Common myeloid progenitor, CD34-positive (primary cell): ENCODE data around the gene RFX6.

Source experiments
- CTCF ChIA-PET: fragments of 350-600 bp; sonication (Branson Sonifier 250); formaldehyde crosslinking; loops from one replicate; lab custom pipeline; 2021; ENCODE audit warnings: antibody characterized with exemption; lab: Charles Lee
- POLR2A ChIA-PET: fragments of 350-600 bp; sonication (Branson Sonifier 250); formaldehyde crosslinking; loops from one replicate; lab custom pipeline; 2021; ENCODE audit warnings: antibody characterized with exemption; lab: Charles Lee
- DNase-seq, 3 donors: peaks; one replicate each; pipeline versions ENCODE4 v3.0.0 to v3.0.0-alpha.2; 2013
- H3K27ac ChIP-seq, 2 experiments: 1 replicate in 1 of 2; 2 replicates in 1 of 2; pipeline ENCODE4 v1.7.0; 2013; ENCODE audit warnings: inconsistent platforms in 2 of 2, low read length in 2 of 2, mild to moderate bottlenecking in 2 of 2, low read depth in 1 of 2, moderate library complexity in 1 of 2; ENCODE audit not compliant: severe bottlenecking in 2 of 2, insufficient read depth in 1 of 2, poor library complexity in 1 of 2
- H3K27me3 ChIP-seq, 5 experiments: replicated peaks in 2 of 5; 1 replicate in 3 of 5; 2 replicates in 2 of 5; pipeline versions ENCODE4 v1.6.1 to v1.7.0; 2013; ENCODE audit warnings: low read length in 4 of 5, mild to moderate bottlenecking in 2 of 5, moderate library complexity in 2 of 5, inconsistent platforms in 1 of 5; ENCODE audit not compliant: insufficient read depth in 5 of 5, control insufficient read depth in 4 of 5
- H3K36me3 ChIP-seq, 4 experiments: 1 replicate in 2 of 4; 2 replicates in 2 of 4; pipeline versions ENCODE4 v1.6.1 to v1.7.0; 2013; ENCODE audit warnings: low read length in 3 of 4, control low read depth in 1 of 4, mild to moderate bottlenecking in 1 of 4; ENCODE audit not compliant: control insufficient read depth in 4 of 4, insufficient read depth in 4 of 4
- H3K4me1 ChIP-seq, 4 experiments: 1 replicate in 3 of 4; 2 replicates in 1 of 4; pipeline versions ENCODE4 v1.6.1 to v1.7.1; 2013; ENCODE audit warnings: low read length in 3 of 4, mild to moderate bottlenecking in 3 of 4, control low read depth in 1 of 4, inconsistent platforms in 1 of 4, moderate library complexity in 1 of 4; ENCODE audit not compliant: control insufficient read depth in 4 of 4, insufficient read depth in 4 of 4; ENCODE audit errors: control extremely low read depth in 1 of 4
- H3K4me3 ChIP-seq, 7 experiments: 1 replicate in 4 of 7; 2 replicates in 3 of 7; pipeline versions ENCODE4 v1.5.1 to v1.7.0; 2013; ENCODE audit warnings: mild to moderate bottlenecking in 7 of 7, low read length in 6 of 7, moderate library complexity in 6 of 7, inconsistent platforms in 2 of 7, low read depth in 2 of 7, control low read depth in 1 of 7; ENCODE audit not compliant: insufficient read depth in 4 of 7, control insufficient read depth in 1 of 7; ENCODE audit errors: extremely low read depth in 1 of 7
- H3K9me3 ChIP-seq, 5 experiments: 1 replicate in 4 of 5; 2 replicates in 1 of 5; pipeline versions ENCODE4 v1.6.1 to v1.7.1; 2013; ENCODE audit warnings: low read length in 4 of 5, mild to moderate bottlenecking in 2 of 5, inconsistent platforms in 1 of 5, low read depth in 1 of 5, moderate library complexity in 1 of 5; ENCODE audit not compliant: control insufficient read depth in 4 of 5, insufficient read depth in 2 of 5; ENCODE audit errors: control extremely low read depth in 1 of 5
- WGBS: methylation state at CpG from one replicate; pipeline ENCODE4 v1.1.5; 2013; ENCODE audit not compliant: insufficient coverage; 5-methylcytosine and 5-hydroxymethylcytosine counted together

The RFX6 gene

DNA sequence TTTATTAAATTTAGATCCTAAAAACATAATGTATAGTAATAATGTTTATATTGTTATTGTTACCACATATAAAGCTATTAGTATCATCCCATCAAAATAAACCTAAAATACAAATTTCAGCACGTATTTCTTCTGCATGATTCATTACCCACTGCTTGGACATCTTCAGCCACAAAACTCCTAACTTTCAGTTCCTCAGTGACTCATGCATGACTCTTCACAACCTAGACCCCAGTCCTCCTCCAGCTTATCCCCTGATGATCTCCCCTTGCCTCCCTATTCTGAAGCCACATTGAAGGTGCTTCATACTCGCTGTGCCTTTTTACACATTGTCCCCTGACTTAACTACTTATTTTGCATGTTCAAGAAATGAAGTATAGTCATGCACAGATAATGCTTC, 37.0 kb upstream of the RFX6 start:
- 25% methylated on average over 1 of the region's 2 CpGs for WGBS
- Histone ChIP-seq H3K27me3 (peaks cover 0 to 4% (median 0%) of the 10 kb centered on the region in 5 experiments), H3K9me3 (no peaks in the 10 kb centered on the region), H3K36me3 (no peaks in the 10 kb centered on the region), H3K27ac (no peak overlapping the region), H3K4me1 (no peaks in the 10 kb centered on the region), H3K4me3 (no peak overlapping the region)
- POLR2A ChIA-PET = no interaction called here
- CTCF ChIA-PET = no interaction called here
- peak in 2 of 3 donors; percentile 22 to 45 for DNase-seq

DNA sequence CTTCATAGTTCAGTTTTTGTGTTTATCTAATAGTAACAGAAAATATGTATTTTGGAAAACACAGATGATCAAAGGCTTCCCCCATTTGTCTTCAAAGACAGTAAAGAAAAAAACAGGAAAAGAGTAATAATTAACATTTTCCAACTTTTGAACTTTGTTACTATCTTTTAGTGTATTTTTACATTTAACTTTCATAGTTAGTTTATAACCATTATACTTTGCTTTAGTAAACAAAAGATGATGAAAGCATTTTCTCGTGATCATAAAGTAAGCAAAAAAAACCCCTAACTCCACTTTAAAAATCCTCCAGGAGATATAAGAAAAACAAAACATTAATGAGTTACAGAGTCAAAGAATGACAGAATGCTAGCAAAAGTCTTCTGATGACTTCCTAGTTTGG, 34.6 kb upstream of the RFX6 start:
- CTCF ChIA-PET = no interaction called here
- no peak overlapping the region for H3K4me3 ChIP-seq
- H3K27ac ChIP-seq = no peak overlapping the region
- H3K9me3 ChIP-seq = no peaks in the 10 kb centered on the region
- WGBS = no CpG with 5 or more reads among the region's 1 CpG
- POLR2A ChIA-PET = interaction anchor here (0.9 kb wide), 1 partner anchor 9 kb away, joined by 3 read pairs; no protein-coding TSS in a partner anchor
- peaks cover 0 to 4% (median 0%) of the 10 kb centered on the region in 5 experiments for H3K27me3 ChIP-seq
- DNase-seq = no peak
- no peaks in the 10 kb centered on the region for H3K4me1 ChIP-seq
- H3K36me3 ChIP-seq = no peaks in the 10 kb centered on the region

DNA sequence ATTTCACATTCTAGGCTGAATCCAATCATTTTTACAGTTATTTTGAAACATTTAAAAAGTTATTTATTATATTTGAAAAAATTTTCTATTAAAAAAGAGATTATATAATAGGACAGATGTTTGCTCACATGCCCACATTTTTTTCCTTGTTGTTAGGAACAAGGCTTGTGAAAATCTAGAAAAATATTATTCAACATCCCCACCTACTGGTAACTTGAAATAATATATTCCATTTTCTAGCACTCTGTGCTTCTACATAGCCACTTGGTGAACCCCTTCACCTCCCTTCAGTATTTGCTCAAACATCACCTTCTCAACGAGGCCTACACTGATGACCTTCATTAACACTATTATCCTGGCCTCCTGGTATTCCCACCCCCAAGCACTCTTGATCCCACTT, 29.8 kb upstream of the RFX6 start:
- ChIA-PET CTCF (interaction anchor here (1.7 kb wide), 1 partner anchor 13 kb away, joined by 5 read pairs; no protein-coding TSS in a partner anchor), POLR2A (no interaction called here)
- H3K9me3 ChIP-seq = peaks cover 0 to 4% (median 0%) of the 10 kb centered on the region in 5 experiments
- no peaks in the 10 kb centered on the region for H3K36me3 ChIP-seq
- WGBS = 13% methylated on average over 1 of the region's 1 CpG
- peak; percentile 22 to 49 (median 48) for DNase-seq
- H3K27ac ChIP-seq = no peak overlapping the region
- H3K4me3 ChIP-seq = no peak overlapping the region
- peaks cover 0 to 2% (median 0%) of the 10 kb centered on the region in 5 experiments for H3K27me3 ChIP-seq
- H3K4me1 ChIP-seq = no peaks in the 10 kb centered on the region

DNA sequence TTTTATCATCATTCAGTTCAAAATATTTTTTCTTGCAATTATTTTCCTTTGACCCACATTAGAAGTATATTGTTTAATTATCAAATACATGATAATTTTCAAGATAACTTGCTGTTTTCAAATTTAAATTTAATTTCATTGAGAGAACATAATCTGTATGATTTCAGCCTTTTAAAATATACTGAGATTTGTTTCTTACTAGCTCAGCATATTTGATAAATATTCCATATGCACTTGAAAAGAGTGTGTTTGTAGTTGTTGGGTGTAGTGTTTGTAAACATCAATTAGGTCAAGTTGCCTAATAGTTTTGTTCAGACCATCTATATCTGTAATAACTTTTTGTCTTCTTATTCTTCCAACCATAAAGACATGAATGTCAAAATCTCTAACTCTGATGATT, 19.0 kb upstream of the RFX6 start:
- DNase-seq = no peak
- CTCF ChIA-PET = no interaction called here

DNA sequence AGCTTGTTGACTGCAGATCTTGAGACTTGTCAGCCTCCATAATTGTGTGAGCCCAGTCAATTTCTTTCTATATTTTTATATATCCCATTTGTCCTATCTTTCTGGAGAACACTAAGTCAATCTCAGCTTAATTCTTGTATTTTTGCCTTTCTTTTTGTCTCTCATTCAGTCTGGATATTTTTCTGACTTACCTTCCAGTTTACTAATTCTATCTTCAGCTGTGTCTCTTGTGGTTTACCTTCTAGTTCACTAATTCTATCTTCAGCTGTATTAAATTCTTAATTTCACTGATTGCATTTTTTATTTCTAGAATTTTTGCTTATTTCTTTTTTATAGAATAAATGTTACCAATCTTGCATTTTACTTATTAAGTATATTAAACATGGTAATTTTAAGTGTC, 17.8 kb upstream of the RFX6 start:
- Histone ChIP-seq H3K27me3 (no peaks in the 10 kb centered on the region), H3K9me3 (peaks cover 0 to 24% (median 6%) of the 10 kb centered on the region in 5 experiments), H3K36me3 (no peaks in the 10 kb centered on the region), H3K4me1 (no peaks in the 10 kb centered on the region), H3K4me3 (no peak overlapping the region), H3K27ac (no peak overlapping the region)
- ChIA-PET POLR2A (no interaction called here), CTCF (no interaction called here)
- DNase-seq = no peak

More for the DNA sequence above, 19.0 kb upstream of the RFX6 start:
- POLR2A ChIA-PET = no interaction called here
- Histone ChIP-seq H3K27ac (no peak overlapping the region), H3K27me3 (no peaks in the 10 kb centered on the region), H3K9me3 (peaks cover 0 to 28% (median 6%) of the 10 kb centered on the region in 5 experiments), H3K4me1 (no peaks in the 10 kb centered on the region), H3K36me3 (no peaks in the 10 kb centered on the region), H3K4me3 (no peak overlapping the region)

DNA sequence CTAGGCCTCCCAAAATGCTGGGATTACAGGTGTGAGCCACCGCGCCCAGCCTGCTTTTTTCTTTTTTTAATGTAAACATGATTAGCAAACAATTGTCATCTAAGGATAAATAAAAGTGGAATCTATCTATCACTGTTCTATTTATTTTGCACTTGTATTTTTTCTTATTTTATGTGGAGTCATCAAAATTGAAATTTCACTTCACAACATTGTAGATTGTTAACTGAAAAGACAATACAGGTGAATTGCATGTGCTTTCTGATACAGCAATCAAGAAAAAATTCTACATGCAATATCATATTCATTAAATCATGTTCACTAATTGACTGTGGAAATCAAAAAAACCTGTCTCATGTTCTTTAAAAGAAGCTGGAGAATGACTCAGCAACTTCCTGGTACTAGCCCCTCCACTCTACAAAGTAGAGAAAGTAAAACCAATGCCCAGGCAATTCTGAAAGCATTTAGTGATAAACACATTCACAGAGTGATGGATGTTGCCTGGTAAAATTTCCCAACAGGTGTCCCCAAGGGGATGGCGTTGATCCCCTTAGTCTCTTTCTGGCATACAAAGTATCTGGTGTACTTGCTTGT, 10.7 kb upstream of the RFX6 start:
- ChIA-PET POLR2A (no interaction called here), CTCF (no interaction called here)
- H3K9me3 ChIP-seq = no peaks in the 10 kb centered on the region
- no peak overlapping the region for H3K27ac ChIP-seq
- H3K4me1 ChIP-seq = no peaks in the 10 kb centered on the region
- no peaks in the 10 kb centered on the region for H3K27me3 ChIP-seq
- no peak overlapping the region for H3K4me3 ChIP-seq
- WGBS = 50% methylated on average over 1 of the region's 3 CpGs
- DNase-seq = peak; percentile 36 to 78 (median 70)
- H3K36me3 ChIP-seq = no peaks in the 10 kb centered on the region

DNA sequence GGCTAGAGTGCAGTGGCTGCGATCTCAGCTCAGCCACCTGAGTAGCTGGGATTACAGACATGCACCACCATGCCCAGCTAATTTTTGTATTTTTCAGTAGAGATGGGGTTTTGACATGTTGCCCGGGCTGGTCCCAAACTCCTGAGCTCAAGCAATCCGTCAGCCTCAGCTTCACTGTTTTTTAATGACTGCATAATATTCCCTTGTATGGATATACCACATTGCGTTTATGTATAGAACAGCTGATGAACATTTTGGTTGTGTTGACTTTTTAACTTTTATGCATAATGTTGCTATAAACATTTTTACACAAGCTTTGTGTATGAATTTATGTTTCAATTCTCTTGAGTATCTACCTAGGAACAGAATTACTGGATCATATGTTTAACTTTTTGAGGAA, 4.3 kb upstream of the RFX6 start:
- POLR2A ChIA-PET = no interaction called here

More for the DNA sequence above, 4.3 kb upstream of the RFX6 start:
- WGBS = 100% methylated on average over 2 of the region's 4 CpGs
- Histone ChIP-seq H3K27ac (no peak overlapping the region), H3K36me3 (no peaks in the 10 kb centered on the region), H3K4me3 (no peak overlapping the region), H3K4me1 (peaks cover 0 to 11% (median 8%) of the 10 kb centered on the region in 4 experiments), H3K27me3 (peaks cover 10 to 41% (median 22%) of the 10 kb centered on the region in 5 experiments), H3K9me3 (peaks cover 0 to 10% (median 2%) of the 10 kb centered on the region in 5 experiments)
- CTCF ChIA-PET = no interaction called here
- DNase-seq = no peak
